Urinary bladder (tissue), 4 donors: ENCODE results near the gene TIPIN. TPM values are rescaled to one million over a fixed set of nuclear protein-coding genes. Genes with fewer than 3 reads are reported as not detected.
"Not testable (repeated sequence)": the region's sequence is repeated elsewhere in the genome, so short reads cannot be mapped to it uniquely, and the experiment has no call there.

Experiments
- DNase-seq: peaks from one replicate; pipeline ENCODE4 v3.0.0-alpha.2; 2015; ENCODE audit errors: extremely low spot score
- H3K27ac ChIP-seq: one replicate; pipeline ENCODE4 v1.5.1; 2013; ENCODE audit warnings: low read depth, mild to moderate bottlenecking, moderate library complexity
- H3K36me3 ChIP-seq: one replicate; pipeline ENCODE4 v1.6.1; 2013; ENCODE audit warnings: mild to moderate bottlenecking, moderate library complexity; ENCODE audit not compliant: insufficient read depth
- H3K4me1 ChIP-seq: one replicate; pipeline ENCODE4 v1.6.1; 2013; ENCODE audit warnings: mild to moderate bottlenecking, moderate library complexity; ENCODE audit not compliant: insufficient read depth
- H3K4me3 ChIP-seq: one replicate; pipeline ENCODE4 v1.5.1; 2013; ENCODE audit warnings: low read depth, low read length
- WGBS: extraction: QIAGEN DNeasy Blood & Tissue Kit; methylation state at CpG from one replicate; pipeline ENCODE4 v1.1.7; 2013; 5-methylcytosine and 5-hydroxymethylcytosine counted together
- polyA plus RNA-seq: library from polyadenylated mRNA; stranded (reverse); fragments of 200-250 nt; gene quantifications from one replicate; pipeline ENCODE4 v1.2.3, GENCODE V29; 2013
- total RNA-seq: library from RNA; depleted of rRNA; stranded (reverse); fragments of >200 nt; gene quantifications from one replicate; pipeline ENCODE4 v1.2.3, GENCODE V29; 2014
- donor health status: healthy with polysubstance abuse.
- donor health status: healthy.

The TIPIN gene
- total and polyA plus RNA-seq, 2 donors: 3.7 to 13.5 TPM

- not testable (repeated sequence) for H3K36me3 ChIP-seq, H3K4me3 ChIP-seq, H3K4me1 ChIP-seq, H3K27ac ChIP-seq, DNase-seq
- 60% methylated on average over 10 of the region's 10 CpGs for WGBS
Observed at GRCh38 chr15:66304425-66304824, 52.1 kb downstream of the TIPIN start.

GRCh38 chr15:66302489-66303278 is 53.8 kb downstream of the TIPIN start:
- Histone ChIP-seq H3K27ac (no peak overlapping the region), H3K4me1 (no peaks in the 10 kb centered on the region), H3K36me3 (no peaks in the 10 kb centered on the region)

GRCh38 chr15:66298803-66299251 is 57.7 kb downstream of the TIPIN start:
- no peaks in the 10 kb centered on the region for H3K4me1 ChIP-seq
- no peak for DNase-seq
- WGBS: 65% methylated on average over 4 of the region's 4 CpGs
- H3K36me3 ChIP-seq: no peaks in the 10 kb centered on the region
- no peak overlapping the region for H3K27ac ChIP-seq
- no peak overlapping the region for H3K4me3 ChIP-seq

More at GRCh38 chr15:66302489-66303278, 53.8 kb downstream of the TIPIN start:
- H3K4me3 ChIP-seq: no peak overlapping the region
- DNase-seq: no peak
- 94% methylated on average over 5 of the region's 5 CpGs for WGBS

GRCh38 chr15:66296186-66296585 is 60.3 kb downstream of the TIPIN start:
- Histone ChIP-seq H3K36me3 (no peaks in the 10 kb centered on the region), H3K4me1 (no peaks in the 10 kb centered on the region), H3K4me3 (no peak overlapping the region), H3K27ac (no peak overlapping the region)
- WGBS: 69% methylated on average over 5 of the region's 5 CpGs
- no peak for DNase-seq

DNA sequence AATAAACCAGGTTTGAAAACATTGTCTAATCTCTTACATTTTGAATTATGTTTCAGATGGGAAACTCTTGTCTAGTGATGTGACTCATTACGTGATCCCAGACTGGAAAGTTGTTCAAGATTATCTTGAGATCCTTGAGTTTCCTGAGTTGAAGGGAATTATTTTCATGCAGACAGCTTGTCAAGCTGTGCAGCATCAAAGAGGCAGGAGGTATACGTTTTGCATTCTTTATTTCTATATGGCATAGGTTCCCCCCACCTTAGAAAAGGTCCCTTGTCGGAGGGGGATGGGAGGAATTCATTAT is 61.6 kb downstream of the TIPIN start:
- Histone ChIP-seq H3K4me1 (no peaks in the 10 kb centered on the region), H3K4me3 (no peak overlapping the region), H3K27ac (no peak overlapping the region), H3K36me3 (no peaks in the 10 kb centered on the region)
- no peak for DNase-seq
- 35% methylated on average over 3 of the region's 3 CpGs for WGBS

DNA sequence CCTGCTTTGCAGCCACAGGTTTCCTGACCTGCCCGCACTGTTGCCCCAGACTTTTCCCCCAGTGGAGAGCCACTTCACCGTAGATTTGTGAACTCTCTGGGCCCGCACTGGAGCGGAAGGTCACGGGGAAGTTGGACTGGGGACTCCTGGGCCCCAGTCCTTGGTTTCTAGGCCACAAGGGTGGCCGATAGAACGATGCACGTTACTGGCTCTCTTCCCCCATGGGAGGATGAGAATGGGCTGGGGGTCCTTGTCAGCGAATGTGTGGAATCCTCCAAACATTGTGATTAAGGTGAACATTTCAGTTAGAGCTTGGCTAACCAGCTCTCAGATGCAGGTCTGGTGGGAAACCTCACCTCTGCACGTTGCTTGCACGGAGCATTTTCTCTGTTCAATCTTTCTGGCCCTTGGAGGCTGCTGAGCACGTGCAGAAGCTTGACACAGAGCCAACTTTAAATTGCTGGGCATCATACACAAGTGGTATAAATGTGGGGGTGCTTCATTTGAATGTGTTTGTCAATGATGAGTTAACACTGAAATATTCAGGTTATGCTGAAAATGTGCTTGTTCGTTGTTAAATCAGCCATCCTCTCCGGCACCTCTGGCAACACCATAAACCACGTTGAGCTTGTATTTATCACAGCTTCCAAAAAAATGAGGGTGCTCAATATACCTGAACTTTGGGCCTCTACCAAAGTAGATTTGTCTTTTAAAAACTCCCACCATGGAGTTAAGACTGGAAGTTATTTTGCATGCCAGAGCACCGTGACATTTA is 62.1 kb downstream of the TIPIN start:
- Histone ChIP-seq H3K4me3 (peak overlapping the region; percentile 87), H3K4me1 (no peaks in the 10 kb centered on the region), H3K27ac (peak overlapping the region; percentile 85), H3K36me3 (no peaks in the 10 kb centered on the region)
- DNase-seq: no peak
- 3% methylated on average over 16 of the region's 16 CpGs for WGBS

GRCh38 chr15:66293419-66294156 is 62.9 kb downstream of the TIPIN start, which contains the start of gene DIS3L:
Gene DIS3L (plus strand): TSS chr15:66293568. CDS start chr15:66293597, 29 bp downstream.
- under 1% methylated on average over 92 of the region's 92 CpGs for WGBS
- Histone ChIP-seq H3K4me1 (no peaks in the 10 kb centered on the region), H3K4me3 (peak within 1 kb of the TSS; percentile 87), H3K27ac (peak within 1 kb of the TSS; percentile 85), H3K36me3 (no peaks in the 10 kb centered on the region)
- no peak for DNase-seq

- Histone ChIP-seq H3K36me3 (no peaks in the 10 kb centered on the region), H3K4me1 (no peaks in the 10 kb centered on the region), H3K27ac (peak overlapping the region; percentile 72), H3K4me3 (peak overlapping the region; percentile 87)
- no peak for DNase-seq
- 16% methylated on average over 22 of the region's 22 CpGs for WGBS
Observed at GRCh38 chr15:66292571-66293418, 63.7 kb downstream of the TIPIN start.

GRCh38 chr15:66291816-66292570 is 64.5 kb downstream of the TIPIN start:
- no peak for DNase-seq
- Histone ChIP-seq H3K4me1 (no peaks in the 10 kb centered on the region), H3K36me3 (no peaks in the 10 kb centered on the region), H3K4me3 (no peak overlapping the region), H3K27ac (no peak overlapping the region)
- 76% methylated on average over 6 of the region's 6 CpGs for WGBS

- Histone ChIP-seq H3K27ac (no peak overlapping the region), H3K36me3 (no peaks in the 10 kb centered on the region), H3K4me3 (no peak overlapping the region), H3K4me1 (no peaks in the 10 kb centered on the region)
- no peak for DNase-seq
Observed at GRCh38 chr15:66290518-66290917, 66.0 kb downstream of the TIPIN start.

GRCh38 chr15:66290007-66290406 is 66.5 kb downstream of the TIPIN start:
- no peak for DNase-seq
- Histone ChIP-seq H3K4me1 (no peaks in the 10 kb centered on the region), H3K4me3 (no peak overlapping the region), H3K27ac (no peak overlapping the region), H3K36me3 (no peaks in the 10 kb centered on the region)
- 96% methylated on average over 3 of the region's 3 CpGs for WGBS

GRCh38 chr15:66288551-66289185 is 67.8 kb downstream of the TIPIN start:
- H3K4me1 ChIP-seq: no peaks in the 10 kb centered on the region
- no peak for DNase-seq
- H3K27ac ChIP-seq: no peak overlapping the region
- WGBS: 49% methylated on average over 6 of the region's 6 CpGs
- no peak overlapping the region for H3K4me3 ChIP-seq
- no peaks in the 10 kb centered on the region for H3K36me3 ChIP-seq
